ENCODE measurements around the gene HAUS7. TPM values are rescaled to one million over a fixed set of nuclear protein-coding genes. Genes with fewer than 3 reads are reported as not detected.

HAUS7 gene
- total RNA-seq, 1 experiment from 2014 or later = 21.3 TPM

DNA sequence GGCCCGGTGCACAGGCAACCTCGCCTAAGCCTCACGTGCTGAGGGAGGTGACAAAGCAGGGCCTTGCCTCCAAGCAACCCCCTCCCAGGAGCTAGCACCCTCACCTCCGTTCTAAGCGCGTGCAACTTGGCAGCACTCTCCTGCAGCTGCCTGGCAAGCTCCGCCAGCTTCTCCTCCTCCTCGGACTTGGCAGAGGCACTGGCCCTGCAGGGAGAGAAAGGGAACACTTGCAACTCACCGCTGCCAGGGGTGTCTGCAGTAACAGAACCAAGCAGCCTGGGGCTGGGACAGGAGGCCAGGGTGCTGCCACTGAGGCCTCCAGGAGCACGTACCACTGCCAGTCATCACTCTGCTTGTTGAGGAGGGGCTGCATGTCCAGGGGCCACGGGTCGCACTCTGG is 14.2 kb downstream of the HAUS7 start:
- DNase-seq (ENCODE audit: low read depth) = no peak

DNA sequence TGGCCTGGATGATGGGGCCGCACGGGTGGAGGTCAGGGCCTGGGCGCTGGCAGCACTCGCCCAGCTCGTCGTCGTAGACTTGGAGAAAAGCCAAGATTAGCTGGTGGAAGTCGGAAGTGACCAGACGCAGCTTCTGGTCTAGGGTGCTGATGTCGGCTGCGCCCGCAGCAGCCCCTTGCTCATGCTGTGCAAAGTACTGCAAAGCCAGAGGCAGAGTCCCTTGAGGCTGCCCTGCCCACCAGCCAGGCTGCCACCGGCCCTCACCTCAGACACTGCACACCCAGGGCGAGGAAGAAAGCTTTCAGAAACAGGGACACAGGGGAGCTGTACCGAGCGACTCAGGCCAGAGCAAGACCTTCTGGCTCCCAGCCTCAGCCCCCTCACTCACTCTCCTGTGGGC is 14.8 kb downstream of the HAUS7 start:
- no peak for DNase-seq (ENCODE audit: low read depth)

DNA sequence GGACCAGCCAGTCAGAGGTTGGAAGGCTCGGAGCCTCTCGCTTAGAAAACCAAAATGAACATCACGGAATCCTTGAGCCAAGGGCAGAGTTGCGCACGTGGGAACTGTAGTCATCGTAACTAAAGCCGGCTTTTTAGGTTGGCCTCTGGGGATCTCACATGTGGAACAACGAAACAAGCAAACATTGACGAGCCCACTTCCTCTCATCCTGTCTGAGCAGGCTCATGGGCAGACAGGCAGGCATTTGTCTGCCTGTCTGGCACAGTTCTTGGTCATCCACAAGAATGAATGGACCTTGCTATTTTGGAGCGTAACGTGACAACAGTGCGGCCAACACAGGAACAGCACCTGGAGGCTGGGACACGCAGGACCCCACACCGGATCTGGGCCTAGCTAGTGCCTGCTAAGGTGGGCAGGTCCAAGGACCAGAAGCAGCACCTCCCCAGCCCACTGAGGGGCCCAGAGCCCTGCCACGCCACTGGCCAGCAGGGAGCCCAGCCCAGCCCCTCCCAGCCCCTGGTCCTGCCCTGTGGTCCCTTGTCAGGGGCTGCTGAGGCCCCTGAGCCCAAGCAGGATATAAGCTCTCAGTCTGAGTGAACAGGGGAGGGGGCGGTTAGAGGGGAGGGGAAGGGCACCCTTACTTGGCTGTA is 15.3 kb downstream of the HAUS7 start:
- DNase-seq (ENCODE audit: low read depth) = no peak

DNA sequence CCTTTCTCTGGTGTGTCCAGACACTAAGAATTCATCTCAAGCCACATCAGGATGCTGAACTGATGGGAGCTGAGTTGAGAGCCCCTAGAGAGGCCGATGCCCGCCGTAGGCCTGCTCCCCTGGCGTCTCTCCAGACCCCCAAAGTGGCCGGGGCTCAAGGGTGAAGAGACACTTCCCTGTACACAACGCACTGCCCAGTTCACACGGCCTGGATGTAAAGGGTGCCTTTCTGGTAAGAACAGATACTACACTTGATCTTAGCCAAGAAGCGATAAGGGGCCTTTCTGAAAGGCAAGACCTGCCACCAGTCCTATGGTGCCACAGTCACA is 19.5 kb downstream of the HAUS7 start:
- DNase-seq (ENCODE audit: low read depth) = no peak

DNA sequence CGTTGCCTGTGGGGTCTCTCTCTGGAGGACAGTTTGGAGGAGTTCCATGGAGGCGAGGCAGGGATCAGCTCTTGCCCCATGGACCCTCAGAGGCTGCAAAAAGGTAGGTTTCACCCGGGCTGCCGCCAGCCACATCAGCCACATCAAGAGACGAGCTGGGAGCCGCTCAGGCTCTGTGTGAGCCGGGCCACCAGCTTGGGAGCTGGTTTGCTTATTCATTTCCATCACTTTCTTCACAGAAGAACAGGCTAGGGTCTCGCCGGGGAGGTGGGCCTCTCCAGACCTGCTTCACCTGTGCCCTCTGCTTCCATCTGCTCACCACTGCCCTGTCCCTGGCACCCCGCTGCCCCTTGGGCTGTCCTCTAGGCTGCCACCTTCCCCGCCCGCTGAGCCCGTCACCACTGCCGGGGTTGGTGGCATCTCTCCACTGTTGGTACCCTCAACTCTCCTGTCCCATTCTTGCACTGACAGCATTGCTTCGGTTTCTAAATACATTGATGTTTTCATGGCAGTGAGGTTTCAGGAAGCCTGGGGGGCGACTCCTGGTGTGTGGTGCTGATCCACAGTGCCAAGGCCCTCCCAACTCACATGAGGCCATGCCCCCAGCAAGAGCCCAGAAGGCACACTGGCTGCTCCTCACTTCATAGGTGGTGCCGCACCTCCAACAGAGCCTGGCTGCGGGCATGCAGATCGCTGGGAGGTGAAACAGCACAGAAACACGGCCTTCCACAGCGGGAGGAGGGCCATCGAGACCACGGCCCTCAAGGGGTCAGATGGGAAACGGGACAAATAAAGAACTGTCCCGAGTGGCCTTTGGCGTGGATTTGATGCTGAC is 20.0 kb downstream of the HAUS7 start:
- no peak for DNase-seq (ENCODE audit: low read depth)

DNA sequence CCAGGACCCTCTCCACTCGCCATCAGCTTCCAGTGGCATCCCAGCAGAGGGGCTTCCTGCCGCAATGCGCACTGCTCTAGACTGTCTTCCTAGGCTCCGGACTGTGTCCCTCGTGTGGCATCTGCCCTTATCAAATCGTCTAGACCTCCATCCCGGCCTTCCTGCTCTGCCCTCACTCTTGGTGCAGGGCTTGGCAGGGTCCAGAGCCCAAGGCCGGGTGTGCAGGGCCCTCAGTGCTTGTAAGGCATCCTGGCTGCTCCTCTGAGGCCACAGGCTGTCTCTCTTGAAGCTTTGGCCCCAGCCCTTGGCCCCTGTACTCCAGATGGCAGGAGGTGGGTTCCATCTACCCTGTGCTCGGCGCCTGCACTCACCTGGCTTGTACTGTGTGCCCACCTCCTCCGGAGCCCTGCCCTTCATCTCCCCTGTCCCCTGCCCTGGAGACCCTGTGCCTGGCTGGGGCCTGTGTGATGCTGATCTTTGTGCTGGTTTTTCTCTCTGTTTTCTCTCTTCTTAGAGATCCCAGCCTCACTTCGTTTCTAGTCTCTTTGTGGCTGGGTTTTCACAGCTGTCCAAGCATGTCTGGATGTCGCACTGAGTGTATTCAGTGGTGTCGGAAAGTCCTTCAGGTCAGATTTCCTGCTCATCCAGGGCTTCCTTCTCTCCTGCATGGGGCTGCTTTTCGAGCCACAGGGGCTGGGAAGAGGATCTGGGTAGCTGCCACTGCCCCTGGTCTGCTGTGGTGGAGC is 20.8 kb downstream of the HAUS7 start:
- no peak for DNase-seq (ENCODE audit: low read depth)

DNA sequence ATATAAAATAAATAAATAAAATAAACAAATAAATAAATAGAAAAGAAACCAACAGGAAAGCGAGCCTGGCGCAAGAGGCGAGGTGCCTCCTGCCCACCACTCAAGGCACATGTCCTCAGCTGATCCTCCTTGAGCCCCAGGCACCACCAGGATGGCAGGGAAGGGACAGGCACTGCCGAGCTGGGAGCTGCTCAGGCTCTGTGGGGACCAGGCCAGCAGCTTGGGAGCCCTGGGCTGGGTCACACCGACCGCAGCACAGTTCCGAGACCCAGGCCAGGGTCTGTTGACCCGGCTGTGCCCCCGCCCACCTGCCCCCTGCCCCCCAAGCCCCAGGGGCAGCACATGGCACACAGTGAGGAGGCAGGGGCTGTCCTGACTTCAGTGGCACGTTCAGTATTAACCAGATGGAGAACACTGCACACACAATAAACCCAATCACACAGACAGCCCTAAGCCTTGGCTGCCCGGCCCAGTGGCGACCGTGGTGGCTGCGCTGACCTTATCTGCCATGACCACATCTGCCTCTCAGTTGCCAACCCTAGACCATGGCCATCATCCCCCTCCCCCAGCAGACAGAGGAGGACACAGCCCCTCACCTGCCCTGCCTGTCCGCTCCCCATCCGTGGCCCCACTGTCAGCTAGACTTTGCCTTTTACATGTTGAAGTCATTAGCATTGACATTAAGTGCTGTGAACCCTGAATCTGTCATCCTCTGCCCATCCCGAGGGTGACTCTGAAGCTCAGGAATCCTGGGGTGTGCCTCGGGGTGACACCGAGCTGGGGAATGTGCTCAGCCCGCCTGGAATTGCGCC is 21.6 kb downstream of the HAUS7 start:
- no peak for DNase-seq (ENCODE audit: low read depth)

DNA sequence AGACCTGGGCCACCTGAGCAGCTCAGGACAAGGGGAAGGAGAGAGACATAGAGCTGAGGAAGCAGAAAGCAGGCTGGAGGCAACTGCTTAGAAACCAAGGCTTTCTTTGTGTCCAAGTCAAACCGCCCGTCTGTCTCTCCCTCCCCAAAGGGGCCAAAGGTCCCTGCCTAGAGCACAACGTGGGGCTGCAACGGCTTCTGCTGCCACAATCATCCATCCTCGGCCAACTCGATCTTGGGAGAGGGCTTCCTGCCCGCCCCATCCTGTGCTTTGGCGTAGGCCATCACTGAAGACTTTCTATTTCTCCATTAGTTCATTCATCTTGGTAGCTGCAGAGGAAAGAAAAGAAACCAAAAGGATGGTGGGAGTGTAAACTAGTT is 22.8 kb downstream of the HAUS7 start:
- no peak for DNase-seq (ENCODE audit: low read depth)

DNA sequence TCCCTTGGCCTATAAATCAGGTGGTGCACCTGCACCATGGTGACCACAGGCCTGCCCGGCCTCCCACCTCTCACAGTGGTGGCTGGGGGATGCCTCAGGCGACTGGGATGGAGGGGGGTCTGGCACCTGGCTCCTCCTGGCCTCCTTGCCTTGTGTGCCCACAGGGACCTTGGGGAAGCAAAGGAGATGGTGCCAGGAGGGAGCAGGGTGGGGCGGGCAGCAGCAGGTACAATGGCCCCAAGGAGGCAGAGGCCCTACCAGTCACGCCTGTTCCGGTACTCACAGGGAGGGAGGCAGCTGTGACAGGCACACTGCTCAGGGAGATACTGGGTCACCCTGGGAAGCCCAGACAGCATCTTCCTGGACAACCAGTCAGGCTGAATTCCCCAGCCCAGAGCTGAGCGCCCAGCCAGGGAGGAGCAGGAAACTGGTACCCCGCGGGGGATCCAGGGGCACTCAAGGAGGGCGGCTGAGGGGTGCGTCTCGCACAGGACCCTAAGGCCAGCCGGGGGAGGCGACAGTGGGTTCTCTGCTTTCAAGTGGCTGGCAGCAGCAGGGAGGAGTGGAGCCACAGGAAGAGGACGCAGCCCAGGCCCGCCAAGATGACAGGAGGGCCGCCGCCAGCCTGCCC is 23.3 kb downstream of the HAUS7 start:
- no peak for DNase-seq (ENCODE audit: low read depth)

DNA sequence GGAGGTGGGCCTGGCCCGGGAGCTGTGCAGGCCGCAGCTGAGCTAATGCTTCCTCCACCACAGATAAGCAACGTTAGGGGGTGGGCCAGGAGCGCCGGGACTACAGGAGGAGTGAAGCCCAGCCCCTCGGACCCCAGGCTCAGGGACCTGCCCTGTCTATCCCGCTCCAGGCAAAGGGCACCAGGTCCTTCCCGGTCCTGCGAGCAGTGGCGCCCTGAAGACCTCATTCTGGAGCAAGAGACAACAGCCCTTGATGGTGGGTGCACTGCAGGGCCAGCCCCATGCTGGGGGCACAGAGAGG is 23.8 kb downstream of the HAUS7 start:
- no peak for DNase-seq (ENCODE audit: low read depth)

DNA sequence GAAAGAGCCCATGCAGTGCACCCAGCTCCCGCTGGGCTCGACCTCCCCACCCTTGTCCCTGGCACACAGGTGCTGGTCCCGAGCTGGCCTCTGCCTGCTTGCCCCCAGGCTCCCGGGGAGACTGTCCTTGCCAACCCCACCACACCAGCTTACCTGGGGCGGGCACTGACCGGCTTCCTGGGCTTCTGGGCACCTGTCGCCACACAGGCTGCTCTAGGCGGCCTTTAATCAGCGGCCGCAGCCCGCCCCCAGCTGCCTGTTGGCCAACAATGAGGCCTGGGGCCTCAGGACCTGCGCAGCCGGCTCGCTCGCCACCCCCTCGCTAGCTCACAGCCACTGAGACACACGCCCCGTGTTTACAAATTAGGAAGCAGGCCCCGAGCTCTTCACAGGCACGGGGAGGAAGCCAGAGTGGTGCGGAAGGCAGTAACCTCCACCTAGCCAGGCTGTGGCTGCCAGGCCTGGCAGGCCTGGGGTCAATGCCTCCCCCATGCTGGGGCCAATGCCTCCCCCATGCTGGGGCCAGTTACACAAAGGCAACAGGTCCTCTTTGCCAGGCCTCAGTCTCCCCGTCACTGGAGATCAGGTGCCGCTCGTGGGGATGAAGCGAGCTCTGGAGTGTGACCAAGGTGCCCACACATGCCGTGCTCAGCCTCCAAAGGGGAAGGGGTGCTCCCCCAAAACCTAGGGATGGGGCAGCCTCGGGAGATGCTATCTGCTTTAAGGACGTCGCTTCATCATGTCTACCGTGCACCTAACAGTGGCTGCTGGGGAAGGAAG is 24.3 kb downstream of the HAUS7 start, which contains the start of gene TREX2:
TSS of gene TREX2 (minus strand) at position 201 of the 780 bp plus-strand sequence. CDS start 626 bp downstream, outside the sequence.
- no peak for DNase-seq (ENCODE audit: low read depth)

DNA sequence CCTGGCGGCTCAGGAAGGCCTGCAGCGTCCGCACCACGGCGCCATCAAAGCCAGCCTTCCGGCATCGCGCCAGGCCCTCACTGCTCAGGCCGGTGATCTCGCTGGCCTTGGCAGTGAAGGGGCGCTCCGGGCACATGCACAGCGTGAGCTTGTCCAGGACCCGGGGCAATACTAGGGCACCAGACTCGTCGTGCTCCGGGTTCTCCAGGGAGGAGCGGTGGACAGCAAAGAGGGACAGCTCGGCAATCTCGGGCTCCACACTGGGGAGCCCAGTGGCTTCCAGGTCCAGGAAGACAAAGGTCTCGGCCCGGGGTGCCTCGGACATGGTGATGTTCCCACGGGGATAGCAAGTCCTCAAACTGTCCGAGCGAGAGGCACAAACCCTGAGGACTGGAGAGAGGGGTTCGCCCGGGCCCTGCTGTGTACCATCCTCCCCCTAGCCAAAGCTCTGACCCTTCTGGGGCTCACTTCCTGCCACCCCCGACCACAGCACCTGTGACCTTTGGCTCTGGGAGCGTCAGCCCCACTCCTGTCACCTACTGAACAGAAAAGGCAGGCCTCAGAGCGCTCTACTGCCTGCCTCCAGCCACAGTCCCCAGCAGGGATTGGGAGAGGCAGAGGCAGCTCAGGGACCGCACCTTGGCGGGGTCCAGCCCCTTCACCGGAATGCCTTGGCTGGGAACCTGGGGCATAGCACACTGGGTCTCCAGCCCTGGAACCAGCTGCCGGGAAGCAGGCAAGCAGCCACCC is 25.1 kb downstream of the HAUS7 start:
- no peak for DNase-seq (ENCODE audit: low read depth)

DNA sequence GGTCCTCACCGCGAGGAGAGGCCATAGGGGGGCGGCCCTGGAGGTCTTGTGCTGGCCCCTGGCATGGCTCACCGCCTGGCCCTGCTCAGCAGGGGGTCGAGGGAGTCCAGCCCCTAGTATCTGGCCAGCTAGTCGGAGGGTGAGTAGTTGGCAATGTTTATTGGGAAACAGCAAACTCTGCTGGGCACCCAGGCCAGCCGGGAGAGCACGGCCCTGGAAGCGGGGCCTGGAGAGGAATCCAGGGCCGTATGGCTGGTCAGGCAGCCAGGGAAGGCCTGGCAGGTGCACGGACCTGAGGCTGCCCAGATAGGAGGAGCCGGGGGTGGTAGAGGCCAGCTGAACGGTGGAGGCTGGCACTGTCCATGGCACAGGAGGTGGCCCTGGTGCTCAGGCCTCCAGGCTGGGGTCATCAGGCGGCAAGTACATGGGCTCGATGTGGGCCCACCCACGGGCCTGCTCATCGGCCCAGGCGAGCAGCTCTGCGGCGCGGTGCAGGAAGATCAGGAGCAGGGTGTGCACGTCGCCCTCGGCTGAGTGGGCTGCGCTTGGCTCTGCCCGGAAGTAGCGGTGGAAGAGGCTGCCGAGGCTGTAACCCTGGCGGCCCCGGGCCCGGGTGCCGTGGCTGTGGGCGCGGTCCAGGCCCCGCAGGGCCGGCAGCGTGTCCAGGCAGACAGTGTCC is 25.9 kb downstream of the HAUS7 start:
- no peak for DNase-seq (ENCODE audit: low read depth)

DNA sequence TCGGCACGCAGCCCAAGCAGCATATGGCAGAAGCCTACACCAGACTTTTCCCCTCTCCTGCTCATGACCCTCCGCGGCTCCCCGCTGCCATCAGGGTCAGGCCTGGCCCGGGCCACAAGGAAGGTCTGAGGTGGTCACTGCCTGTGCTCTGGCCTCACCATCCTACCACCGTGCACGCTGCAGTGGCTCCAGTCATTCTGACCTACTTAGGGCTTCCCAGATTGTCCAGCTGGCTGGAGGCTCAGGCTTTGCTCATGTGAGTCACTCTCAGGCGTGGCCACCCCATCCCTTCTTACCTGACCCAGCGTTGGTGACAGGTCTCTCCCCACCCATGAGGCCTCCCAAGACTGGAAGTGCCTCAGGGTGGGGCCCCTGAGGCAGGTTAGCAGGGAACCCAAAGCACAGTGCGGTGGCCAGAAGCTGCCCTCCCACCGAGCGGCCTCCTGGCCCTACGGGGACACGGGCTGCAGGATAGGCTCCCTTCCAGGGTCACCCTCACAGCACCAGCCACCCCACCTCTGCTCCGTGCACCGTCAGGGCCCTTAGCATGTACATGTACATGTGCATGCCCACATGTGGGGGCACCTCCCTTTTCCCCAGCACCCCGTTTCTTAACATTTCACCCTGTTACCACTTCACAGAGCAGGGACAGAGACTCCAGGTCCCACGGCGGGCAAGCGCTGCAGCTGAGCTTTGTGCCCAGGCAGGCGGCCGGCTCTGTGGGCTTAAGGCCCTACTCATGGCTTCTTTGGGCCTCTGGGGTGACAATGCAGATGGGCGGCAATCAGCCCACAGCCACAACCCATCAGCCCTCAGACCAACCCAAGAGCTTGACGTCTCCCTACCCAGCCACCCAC is 26.7 kb downstream of the HAUS7 start:
- DNase-seq (ENCODE audit: low read depth) = no peak

DNA sequence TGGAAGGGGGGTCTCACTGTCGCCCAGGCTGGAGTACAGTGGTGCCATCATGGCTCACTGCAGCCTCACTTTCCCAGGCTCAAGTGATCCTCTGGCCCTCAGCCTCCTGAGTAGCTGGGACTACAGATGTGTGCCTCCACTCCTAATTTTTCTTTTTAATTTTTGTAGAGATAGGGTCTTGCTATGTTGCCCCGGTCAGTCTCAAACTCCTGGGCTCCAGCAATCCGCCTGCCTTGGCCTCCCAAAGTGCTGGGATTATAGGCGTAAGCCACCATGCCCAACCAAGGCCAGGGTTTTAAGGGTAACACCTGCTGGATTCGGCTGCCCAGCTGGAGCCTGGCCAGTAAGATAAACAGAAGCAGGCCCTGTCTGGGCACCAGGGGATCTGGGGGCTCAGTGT is 27.9 kb downstream of the HAUS7 start:
- no peak for DNase-seq (ENCODE audit: low read depth)

DNA sequence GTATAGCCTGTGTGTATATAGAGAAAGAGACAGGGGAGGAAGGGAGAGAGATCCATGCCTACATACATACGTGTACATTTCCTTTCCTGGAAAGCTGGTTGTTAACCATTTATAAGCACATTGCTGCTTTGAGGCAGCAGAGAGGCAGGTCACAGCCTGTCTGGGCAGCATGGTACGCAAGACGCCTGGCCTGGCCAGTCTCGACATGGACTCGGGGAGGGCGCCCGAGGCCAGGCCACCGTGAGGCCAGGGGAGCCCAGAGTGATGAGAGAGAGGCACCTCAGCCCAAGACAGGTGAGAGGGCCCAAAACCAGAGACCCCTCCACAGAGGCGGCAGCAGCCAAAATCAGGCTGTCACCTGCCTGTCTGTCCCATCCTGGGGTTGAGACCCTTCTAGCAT is 28.4 kb downstream of the HAUS7 start:
- no peak for DNase-seq (ENCODE audit: low read depth)

DNA sequence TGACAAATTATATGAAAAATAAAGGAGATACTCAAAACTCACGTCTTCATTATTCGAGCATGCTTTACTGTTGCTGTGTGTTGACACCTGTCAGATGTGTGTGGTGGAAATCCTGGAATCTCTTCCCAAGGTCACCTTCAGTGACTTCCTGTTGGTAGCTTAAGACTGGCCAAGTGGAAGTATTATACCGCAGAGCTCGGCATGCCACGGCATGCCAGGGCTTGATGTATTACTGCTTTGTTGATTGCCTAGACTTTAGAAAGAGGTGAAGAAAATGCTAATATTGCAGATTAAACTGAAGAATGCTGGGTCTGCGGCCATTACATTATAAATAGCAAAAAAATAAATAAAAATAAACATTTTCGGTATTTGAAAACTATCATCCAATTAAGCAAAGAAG is 29.1 kb downstream of the HAUS7 start:
- DNase-seq (ENCODE audit: low read depth) = no peak

DNA sequence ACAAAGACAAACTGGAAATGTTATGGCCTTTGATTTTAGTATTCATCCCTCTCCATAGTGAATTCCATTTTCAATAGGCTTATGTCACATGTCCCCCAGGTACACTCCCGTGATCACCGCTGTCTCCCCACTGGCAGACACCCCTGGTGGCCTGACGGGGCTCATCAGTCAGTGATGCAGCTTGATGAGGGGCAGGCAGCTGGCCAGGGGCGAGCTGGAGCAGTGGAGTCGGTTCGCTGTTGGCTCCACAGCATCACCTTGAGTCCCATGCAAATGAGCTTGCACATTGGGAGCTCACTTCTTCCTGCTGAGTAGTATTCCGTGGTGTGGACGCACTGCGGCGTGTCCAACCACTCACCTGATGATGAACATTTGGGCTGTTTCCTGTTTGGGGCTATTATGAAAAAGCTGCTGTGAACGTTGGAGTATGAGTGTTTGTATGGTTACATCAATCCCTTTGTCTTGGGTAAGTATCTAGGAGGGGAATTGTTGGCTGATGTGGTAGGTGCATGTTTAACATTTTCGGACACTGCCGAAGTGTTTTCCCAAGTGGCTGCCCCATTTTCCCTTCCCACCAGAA is 29.7 kb downstream of the HAUS7 start:
- no peak for DNase-seq (ENCODE audit: low read depth)

All from RPMI7951 (cell line).